NCI-H146 treated with DMSO at 0.1 percent for 48 hours (cell line): ENCODE results near the gene FAM149B1.

Experiments used
- DNase-seq: peaks from one replicate; lab custom pipeline; 2025; ENCODE audit not compliant: unreplicated experiment; lab: John Stamatoyannopoulos, UW

The FAM149B1 gene

GRCh38 chr10:73172867-73173266 lies 4.9 kb downstream of the FAM149B1 start:
- DNase-seq = no peak

DNA sequence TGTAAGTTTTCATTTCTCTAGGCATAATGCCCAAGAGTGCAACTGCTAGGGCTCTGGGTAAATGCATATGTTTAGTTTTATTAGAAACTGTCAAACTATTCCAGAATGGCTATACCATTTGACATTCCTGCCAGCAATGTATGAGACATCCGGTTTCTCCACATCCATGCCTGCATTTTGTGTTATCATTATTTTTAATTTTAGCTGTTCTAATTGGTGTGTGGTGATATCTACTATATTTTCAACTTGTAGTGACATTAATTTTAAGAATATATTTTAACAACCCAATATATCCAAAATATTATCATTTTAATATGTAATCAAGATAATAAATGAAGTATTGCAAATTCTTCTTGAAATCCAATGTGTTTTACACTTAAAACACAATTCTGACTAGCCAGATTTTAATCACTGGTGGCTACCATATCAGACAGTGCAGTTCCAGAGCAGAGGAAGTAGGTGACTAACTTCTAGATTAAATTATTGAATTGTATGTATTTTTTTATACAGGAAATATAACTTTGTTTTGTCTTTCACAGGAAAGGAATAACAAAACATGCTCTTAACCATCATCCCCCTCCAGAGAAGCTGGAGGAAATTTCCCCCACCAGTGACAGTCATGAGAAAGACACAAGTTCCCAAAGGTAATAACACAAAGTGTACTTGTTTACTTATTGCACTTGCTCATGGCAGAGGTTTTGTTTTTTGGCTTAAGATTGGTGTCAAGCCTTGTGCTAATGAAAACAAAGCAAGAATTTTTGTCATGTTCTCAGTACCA lies 6.4 kb downstream of the FAM149B1 start:
- no peak for DNase-seq

- no peak for DNase-seq
These were observed 14.6 kb downstream of the FAM149B1 start for GRCh38 chr10:73182568-73182967.

DNA sequence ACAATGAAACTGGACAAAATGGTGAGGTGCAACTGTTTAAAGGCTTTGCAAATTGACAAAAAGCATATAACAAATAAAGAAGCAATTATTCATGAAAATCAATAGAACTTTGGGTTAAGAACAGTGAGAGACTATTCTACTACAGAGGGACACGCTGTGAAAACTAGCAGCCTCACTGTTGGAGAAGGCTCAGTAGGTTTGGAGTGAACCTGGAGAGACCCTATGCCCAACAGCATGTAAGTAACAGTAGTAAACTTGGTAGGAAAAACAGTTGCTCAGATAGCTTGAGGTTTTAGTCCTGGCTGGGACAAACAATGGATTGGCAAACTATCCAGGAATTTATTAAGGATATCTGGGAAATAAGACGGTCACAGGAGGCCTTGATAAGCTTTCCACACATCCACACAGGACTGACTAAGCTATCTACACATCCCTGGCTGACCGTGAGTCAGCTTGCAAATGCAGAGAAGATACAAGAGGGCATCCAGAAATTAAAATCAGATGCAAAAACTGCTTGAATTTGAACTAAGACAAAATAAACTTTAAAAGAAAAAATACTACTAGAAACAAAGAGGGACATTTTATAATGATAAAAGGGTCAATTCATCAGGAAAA lies 15.9 kb downstream of the FAM149B1 start:
- DNase-seq = no peak

DNA sequence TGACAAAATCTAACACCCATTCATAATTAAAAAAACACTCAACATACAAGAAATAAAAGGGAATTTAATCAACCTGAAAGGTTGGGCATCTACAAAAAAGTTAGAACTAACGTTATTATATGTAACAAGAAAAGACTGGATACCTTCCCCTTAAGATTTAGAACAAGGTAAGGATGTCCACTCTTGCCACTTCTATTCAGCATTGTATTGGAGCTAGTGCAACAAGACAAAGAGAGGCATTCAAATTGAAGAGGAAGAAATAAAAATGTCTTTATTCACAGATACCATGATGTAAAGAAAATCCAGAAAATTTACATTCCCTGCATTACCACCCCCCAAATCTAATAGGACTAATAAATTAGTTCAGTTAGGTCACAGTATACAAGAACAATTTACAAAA lies 18.3 kb downstream of the FAM149B1 start:
- DNase-seq = no peak

DNA sequence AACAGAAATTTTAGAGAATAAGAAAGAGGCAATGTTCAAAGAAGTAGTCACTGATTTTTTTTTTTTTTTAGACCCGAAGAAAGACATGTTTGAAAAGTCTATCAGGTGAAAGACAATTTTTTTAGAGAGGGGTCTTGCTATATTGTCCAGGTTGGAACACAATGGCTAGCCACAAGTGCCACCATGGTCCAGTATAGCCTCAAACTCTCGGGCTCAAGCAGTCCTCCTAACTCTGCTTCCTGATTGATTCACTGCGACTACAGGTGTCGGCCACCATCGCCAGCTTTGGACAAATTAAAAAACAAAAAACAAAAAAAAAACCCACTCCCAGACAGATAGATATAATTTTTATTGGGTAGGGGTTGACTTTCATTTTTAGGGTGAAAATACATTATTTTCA lies 22.3 kb downstream of the FAM149B1 start:
- DNase-seq = no peak

DNA sequence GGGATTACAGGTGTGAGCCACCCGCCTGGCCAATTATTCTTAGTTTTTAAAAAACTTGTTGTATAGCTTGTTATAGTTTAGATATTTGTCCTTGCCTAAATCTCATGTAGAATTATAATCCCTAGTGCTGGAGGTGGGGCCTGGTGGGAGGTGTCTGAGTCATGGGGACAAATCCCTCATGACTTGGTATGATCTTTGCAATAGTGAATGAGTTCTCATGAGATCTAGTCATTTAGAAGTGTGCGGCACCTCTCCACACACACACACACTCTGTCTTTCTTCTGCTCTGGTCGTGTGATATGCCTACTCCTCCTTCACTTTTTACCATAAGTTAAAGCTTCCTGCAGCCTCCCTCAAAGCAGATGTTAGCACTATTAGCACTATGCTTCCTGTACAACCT lies 37.2 kb downstream of the FAM149B1 start:
- DNase-seq = no peak

- DNase-seq = no peak
These were observed 38.0 kb downstream of the FAM149B1 start for GRCh38 chr10:73205890-73206289.

DNA sequence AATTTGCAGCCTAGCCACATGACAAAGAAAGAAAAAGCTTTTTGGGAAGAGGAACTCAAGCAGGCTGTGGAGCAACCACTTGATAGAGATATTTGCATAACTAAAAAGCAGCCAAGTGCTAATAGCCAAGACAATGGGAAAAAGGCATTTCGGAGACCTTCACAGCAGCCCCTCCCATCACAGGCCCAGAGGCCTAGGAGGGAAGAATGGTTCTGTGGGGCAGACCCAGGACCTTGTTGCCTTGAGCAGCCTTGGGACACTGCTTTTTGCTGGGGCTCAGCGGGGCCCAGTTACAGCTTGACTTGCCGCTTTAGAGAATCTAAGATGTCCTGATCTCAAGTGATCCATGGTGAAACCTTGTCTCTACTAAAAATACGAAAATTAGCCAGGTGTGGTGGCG lies 38.5 kb downstream of the FAM149B1 start:
- no peak for DNase-seq

- DNase-seq = no peak
These were observed 40.0 kb downstream of the FAM149B1 start for GRCh38 chr10:73207883-73208282.

DNA sequence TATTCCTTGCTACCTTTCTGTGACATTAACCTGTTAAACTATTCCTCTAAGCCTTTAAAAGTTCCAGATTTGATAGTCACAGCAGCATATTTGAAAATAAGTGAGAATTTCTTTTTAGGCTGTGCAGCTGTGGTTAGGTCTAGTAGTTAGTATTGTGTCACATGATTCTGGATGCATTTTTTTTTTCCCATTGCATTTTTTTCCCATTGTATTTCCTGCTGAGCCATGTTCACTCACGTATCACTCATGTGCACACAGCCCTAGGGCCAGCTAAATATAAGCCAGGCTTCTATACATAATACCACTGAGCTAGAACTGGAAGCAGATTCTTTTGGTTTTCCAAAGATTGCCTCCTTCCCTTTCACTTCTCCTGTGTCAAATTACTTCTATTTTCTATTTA lies 41.8 kb downstream of the FAM149B1 start:
- DNase-seq = no peak

DNA sequence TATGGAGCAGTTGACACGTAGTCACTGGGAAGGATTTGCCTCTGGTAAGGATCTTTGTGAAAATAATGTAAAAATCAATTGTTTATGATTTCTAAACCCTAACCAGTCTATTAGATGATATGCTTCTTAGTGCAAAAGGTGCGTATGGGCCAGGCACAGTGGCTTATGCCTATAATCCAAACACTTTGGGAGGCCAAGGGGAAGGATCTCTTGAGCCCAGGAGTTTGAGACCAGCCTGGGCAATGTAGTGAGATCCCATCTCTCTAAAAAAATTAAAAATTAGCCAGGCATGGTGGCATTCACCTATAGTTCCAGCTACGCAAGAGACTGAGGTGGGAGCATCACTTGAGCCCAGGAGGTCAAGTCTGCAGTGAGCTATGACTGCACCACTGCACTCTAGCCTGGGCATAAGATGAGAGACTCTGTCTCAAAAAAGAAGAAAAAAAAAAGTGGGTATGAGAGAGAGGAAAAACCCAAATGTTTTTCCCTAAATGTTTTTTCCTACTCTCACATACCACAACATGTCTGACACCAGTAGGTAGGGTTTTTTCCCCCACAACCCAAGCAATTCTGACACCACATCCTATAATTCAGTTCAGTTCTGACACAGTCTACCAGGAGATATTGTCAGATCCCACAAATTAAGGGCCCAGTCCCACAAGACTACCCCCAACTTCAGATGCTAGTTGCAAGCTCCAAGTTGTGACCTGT lies 42.6 kb downstream of the FAM149B1 start:
- no peak for DNase-seq

- no peak for DNase-seq
These were observed 43.3 kb downstream of the FAM149B1 start for GRCh38 chr10:73211106-73211811.

DNA sequence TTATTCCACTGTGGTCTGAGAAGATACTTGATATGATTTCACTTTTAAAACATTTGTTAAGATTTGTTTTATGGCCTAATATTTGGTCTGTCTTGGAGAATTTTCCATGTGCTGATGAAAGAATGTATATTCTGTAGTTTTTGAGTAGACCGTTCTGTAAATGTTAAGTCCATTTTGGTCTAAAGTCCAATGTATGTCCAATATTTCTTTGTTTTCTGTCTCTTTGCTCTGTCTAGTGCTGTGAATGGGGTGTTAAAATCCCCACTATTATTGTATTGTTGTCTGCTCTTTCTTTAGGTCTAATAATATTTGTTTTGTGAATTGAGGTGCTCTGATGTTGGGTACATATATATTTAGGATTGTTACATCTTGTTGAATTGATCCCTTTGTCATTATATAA lies 47.8 kb downstream of the FAM149B1 start:
- no peak for DNase-seq

GRCh38 chr10:73217628-73218027 lies 49.7 kb downstream of the FAM149B1 start:
- DNase-seq = no peak

DNA sequence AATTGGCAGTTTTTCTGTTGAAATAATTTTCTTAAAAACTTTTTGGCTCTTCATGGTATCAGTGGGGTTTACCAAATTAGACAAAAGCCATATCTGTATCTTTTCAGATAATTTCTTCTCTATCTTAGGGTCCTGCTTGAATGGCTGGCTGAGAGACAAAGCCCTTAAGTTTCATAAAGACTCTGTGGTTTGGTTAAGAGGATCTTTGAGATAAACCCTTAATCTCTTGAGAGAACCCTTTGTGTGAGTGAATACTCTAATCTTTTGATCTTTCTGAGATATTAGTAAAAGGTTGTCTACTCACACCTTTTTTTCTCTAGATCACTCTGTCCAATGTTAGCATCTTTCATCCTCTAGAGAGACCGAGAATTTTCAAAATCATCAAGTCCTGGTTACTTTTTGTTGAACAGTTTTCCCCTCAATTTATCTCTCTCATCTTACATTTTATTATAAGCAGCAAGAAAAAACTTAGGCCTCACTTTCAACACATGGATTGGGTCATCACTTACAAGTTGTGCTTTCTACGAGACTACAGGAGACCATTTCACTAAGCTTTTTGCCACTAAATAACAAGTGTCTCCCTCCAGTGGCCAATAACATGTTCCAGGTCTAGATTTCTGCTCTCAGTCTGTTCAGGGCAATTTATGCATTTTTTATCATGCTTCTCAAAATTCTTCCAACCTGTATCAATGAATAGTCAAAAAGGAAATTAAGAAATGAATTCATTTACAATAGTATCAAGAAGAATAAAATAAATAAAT lies 50.7 kb downstream of the FAM149B1 start:
- DNase-seq = no peak

- DNase-seq = no peak
These were observed 51.5 kb downstream of the FAM149B1 start for GRCh38 chr10:73219384-73219783.

- no peak for DNase-seq
These were observed 53.1 kb downstream of the FAM149B1 start for GRCh38 chr10:73220989-73221388.

- DNase-seq = no peak
These were observed 57.6 kb downstream of the FAM149B1 start for GRCh38 chr10:73225518-73225917.

DNA sequence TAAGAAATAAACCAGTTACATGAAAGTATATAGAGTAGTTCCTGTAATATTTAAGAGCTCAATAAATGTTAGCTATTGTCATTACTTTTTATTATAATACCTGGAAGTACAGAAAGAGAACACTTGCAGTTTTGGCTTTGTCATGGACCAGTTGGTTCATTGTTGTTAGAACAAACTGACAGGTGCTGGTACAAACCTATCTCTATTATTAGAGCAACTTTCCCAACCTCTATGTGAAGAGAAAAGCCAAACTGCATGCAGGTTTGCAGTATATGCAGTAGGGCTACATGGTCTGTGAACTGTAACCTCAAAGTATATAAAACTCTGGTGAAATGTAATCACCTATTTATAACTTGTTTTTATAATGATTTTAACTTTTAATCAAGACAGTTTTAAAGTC lies 58.7 kb downstream of the FAM149B1 start:
- no peak for DNase-seq

- DNase-seq = no peak
These were observed 60.3 kb downstream of the FAM149B1 start for GRCh38 chr10:73228247-73228646.
